HepG2 (cell line): ENCODE data around the gene NRGN. TPM values are rescaled to one million over a fixed set of nuclear protein-coding genes. Genes with fewer than 3 reads are reported as not detected.

Source experiments
- CENPT ChIP-seq: sonication (generic); formaldehyde crosslinking; IDR thresholded peaks from 2 replicates; pipeline ENCODE4 v1.8.0; 2022; ENCODE audit warnings: low read depth, mild to moderate bottlenecking, moderate library complexity, missing genetic modification reagents
- KMT2A ChIP-seq: sonication (generic); formaldehyde crosslinking; IDR thresholded peaks from 2 replicates; pipeline ENCODE4 v1.4.0; 2020; ENCODE audit warnings: missing genetic modification reagents
- NCOA2 ChIP-seq: sonication (generic); formaldehyde crosslinking; IDR thresholded peaks from 2 replicates; pipeline ENCODE4 v1.8.0; 2022; ENCODE audit warnings: inconsistent platforms
- SAP130 ChIP-seq: IDR thresholded peaks from 2 replicates; pipeline ENCODE4 v1.6.1; 2016; ENCODE audit warnings: low read depth
- SP5 ChIP-seq: IDR thresholded peaks from 2 replicates; pipeline ENCODE4 v1.6.1; 2016; ENCODE audit warnings: low read depth, borderline replicate concordance
- ZNF124 ChIP-seq: sonication (generic); formaldehyde crosslinking; IDR thresholded peaks from 2 replicates; pipeline ENCODE4 v1.4.0; 2020; ENCODE audit warnings: missing genetic modification reagents
- ZNF225 ChIP-seq: sonication (generic); formaldehyde crosslinking; IDR thresholded peaks from 2 replicates; pipeline ENCODE4 v1.4.0; 2020; ENCODE audit warnings: mild to moderate bottlenecking, missing genetic modification reagents
- ZNF251 ChIP-seq: sonication (generic); formaldehyde crosslinking; IDR thresholded peaks from 2 replicates; pipeline ENCODE4 v1.9.0; 2021; ENCODE audit warnings: mild to moderate bottlenecking, missing genetic modification reagents
- ZNF292 ChIP-seq: sonication (generic); formaldehyde crosslinking; IDR thresholded peaks from 2 replicates; pipeline ENCODE4 v1.8.1; 2022; ENCODE audit warnings: mild to moderate bottlenecking, low read depth, missing genetic modification reagents, borderline replicate concordance
- ZNF34 ChIP-seq: sonication (generic); formaldehyde crosslinking; IDR thresholded peaks from 2 replicates; pipeline ENCODE4 v1.4.0; 2020; ENCODE audit warnings: mild to moderate bottlenecking, missing genetic modification reagents, borderline replicate concordance
- ZNF382 ChIP-seq: sonication (generic); formaldehyde crosslinking; IDR thresholded peaks from 2 replicates; pipeline ENCODE4 v1.5.0; 2020; ENCODE audit warnings: missing genetic modification reagents, mild to moderate bottlenecking, borderline replicate concordance
- ZNF430 ChIP-seq: sonication (generic); formaldehyde crosslinking; IDR thresholded peaks from 2 replicates; pipeline ENCODE4 v1.9.0; 2021; ENCODE audit warnings: mild to moderate bottlenecking, missing genetic modification reagents
- ZNF543 ChIP-seq: sonication (generic); formaldehyde crosslinking; IDR thresholded peaks from 2 replicates; pipeline ENCODE4 v1.4.0; 2020; ENCODE audit warnings: mild to moderate bottlenecking, missing genetic modification reagents
- ZNF562 ChIP-seq: sonication (generic); formaldehyde crosslinking; IDR thresholded peaks from 2 replicates; pipeline ENCODE4 v1.8.0; 2022; ENCODE audit warnings: missing genetic modification reagents, borderline replicate concordance
- ZNF768 ChIP-seq: sonication (generic); formaldehyde crosslinking; IDR thresholded peaks from 2 replicates; pipeline ENCODE4 v1.4.0; 2020; ENCODE audit warnings: missing genetic modification reagents
- ZNF775 ChIP-seq: sonication (generic); formaldehyde crosslinking; IDR thresholded peaks from 2 replicates; pipeline ENCODE4 v1.4.0; 2020; ENCODE audit warnings: missing genetic modification reagents, mild to moderate bottlenecking, moderate library complexity, borderline replicate concordance
- polyA plus RNA-seq, 8 experiments: library from polyadenylated mRNA; depleted of rRNA in 3 of 8; stranded (reverse) in 7 of 8; unstranded in 1 of 8; fragments of >200 nt; fragmentation: Illumina TruSeq in 4 of 8; extraction: Trizol in 4 of 8; gene quantifications; 2 replicates each; pipeline versions ENCODE4 v1.2.1 to v1.2.3, GENCODE V29; 2011 to 2016; ENCODE audit warnings: low read depth in 4 of 8, missing spikeins in 1 of 8, mixed read lengths in 1 of 8; ENCODE audit not compliant: insufficient read depth in 1 of 8
- total RNA-seq, 5 experiments: library from RNA; depleted of rRNA; stranded (reverse); fragments of >200 nt; fragmentation: Illumina TruSeq; extraction: Trizol; gene quantifications; 2 replicates each; pipeline ENCODE4 v1.2.3, GENCODE V29; 2016; ENCODE audit warnings: low read depth in 1 of 5
- TF ChIP-seq, protein P1 (sequence below): IDR thresholded peaks from 2 replicates; pipeline ENCODE4 v1.6.1; 2012; ENCODE audit warnings: inconsistent platforms
- TF ChIP-seq, protein P2 (sequence below): sonication (generic); formaldehyde crosslinking; IDR thresholded peaks from 2 replicates; pipeline ENCODE4 v1.8.0; 2022; ENCODE audit warnings: missing genetic modification reagents, mild to moderate bottlenecking, inconsistent platforms, borderline replicate concordance
- TF ChIP-seq, protein P3 (sequence below): sonication (generic); formaldehyde crosslinking; IDR thresholded peaks from 2 replicates; pipeline ENCODE4 v1.8.0; 2022; ENCODE audit warnings: mild to moderate bottlenecking, missing genetic modification reagents, moderate library complexity
- TF ChIP-seq, protein P4 (sequence below): sonication (generic); formaldehyde crosslinking; IDR thresholded peaks from 2 replicates; pipeline ENCODE4 v1.5.0; 2020; ENCODE audit warnings: mild to moderate bottlenecking, missing genetic modification reagents, moderate library complexity
- TF ChIP-seq, protein P5 (sequence below): sonication (generic); formaldehyde crosslinking; IDR thresholded peaks from 2 replicates; pipeline ENCODE4 v1.8.0; 2022; ENCODE audit warnings: mild to moderate bottlenecking, missing genetic modification reagents, moderate library complexity
- TF ChIP-seq, protein P6 (sequence below): sonication (generic); formaldehyde crosslinking; conservative IDR thresholded peaks from 2 replicates; pipeline ENCODE4 v1.8.0; 2022; ENCODE audit warnings: low read depth, missing genetic modification reagents

The NRGN gene
- total and polyA plus RNA-seq, 2 of the 13 experiments (the other 11 are each of a cell fraction or from before 2014, with no cell fraction given) = 0.22 TPM; not detected in 1

DNA sequence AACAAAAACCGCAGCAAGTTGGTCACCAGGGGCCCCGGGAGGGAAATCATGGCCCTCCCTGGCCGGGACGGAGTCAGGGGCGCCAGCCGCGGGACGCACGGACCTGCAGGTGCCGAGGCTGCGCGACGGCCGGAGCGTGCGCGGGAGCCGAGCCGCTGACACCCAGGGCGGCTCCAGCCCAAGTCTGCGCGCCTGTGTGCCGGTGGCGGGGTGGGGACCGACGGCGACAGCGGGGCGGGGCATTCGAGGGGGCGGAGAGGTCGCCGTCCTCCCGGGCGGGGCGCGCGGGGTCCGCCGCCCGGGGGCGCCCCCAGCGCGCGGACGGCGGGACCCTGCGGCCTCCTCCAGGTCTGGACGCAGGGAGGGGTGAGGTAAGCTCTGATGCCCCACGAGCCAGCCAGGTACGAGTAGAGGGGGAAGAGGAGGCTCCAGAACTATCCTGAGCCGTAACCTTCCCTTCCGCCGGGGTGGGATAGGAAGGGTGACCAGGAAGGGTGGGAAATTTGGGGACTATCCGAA, 22.4 kb downstream of the NRGN start, which contains the start of gene ESAM (continued):
- TF ChIP-seq, protein P1, sequence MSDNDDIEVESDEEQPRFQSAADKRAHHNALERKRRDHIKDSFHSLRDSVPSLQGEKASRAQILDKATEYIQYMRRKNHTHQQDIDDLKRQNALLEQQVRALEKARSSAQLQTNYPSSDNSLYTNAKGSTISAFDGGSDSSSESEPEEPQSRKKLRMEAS = peak; percentile 20; the same call in 1 of the 2 replicates
- TF ChIP-seq KMT2A (CRISPR knock-in tag) = no peak
- TF ChIP-seq SAP130 (CRISPR knock-in tag) = 0 out of 2 replicates have a peak, but pooled peaks have one; percentile 32
- TF ChIP-seq ZNF562 (CRISPR knock-in tag) = no peak
- no peak for TF ChIP-seq CENPT (CRISPR knock-in tag)
- no peak for TF ChIP-seq ZNF382 (CRISPR knock-in tag)
- TF ChIP-seq ZNF124 = no peak
- TF ChIP-seq, protein P2, sequence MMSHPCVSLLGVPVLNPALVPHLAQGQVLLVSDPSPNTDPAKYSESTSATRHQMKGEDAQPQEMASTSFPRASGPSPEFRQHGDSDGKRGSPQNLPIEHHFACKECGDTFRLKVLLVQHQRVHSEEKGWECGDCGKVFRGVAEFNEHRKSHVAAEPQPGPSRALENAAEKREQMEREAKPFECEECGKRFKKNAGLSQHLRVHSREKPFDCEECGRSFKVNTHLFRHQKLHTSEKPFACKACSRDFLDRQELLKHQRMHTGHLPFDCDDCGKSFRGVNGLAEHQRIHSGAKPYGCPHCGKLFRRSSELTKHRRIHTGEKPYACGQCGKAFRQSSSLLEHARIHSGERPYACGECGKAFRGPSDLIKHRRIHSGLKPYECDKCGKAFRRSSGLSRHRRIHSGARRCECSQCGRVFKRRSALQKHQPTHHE = no peak
- no peak for TF ChIP-seq ZNF775 (CRISPR knock-in tag)
- TF ChIP-seq, protein P3, sequence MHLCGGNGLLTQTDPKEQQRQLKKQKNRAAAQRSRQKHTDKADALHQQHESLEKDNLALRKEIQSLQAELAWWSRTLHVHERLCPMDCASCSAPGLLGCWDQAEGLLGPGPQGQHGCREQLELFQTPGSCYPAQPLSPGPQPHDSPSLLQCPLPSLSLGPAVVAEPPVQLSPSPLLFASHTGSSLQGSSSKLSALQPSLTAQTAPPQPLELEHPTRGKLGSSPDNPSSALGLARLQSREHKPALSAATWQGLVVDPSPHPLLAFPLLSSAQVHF = no peak
- no peak for TF ChIP-seq ZNF543
- TF ChIP-seq NCOA2 (CRISPR knock-in tag) = no peak
- TF ChIP-seq, protein P4, sequence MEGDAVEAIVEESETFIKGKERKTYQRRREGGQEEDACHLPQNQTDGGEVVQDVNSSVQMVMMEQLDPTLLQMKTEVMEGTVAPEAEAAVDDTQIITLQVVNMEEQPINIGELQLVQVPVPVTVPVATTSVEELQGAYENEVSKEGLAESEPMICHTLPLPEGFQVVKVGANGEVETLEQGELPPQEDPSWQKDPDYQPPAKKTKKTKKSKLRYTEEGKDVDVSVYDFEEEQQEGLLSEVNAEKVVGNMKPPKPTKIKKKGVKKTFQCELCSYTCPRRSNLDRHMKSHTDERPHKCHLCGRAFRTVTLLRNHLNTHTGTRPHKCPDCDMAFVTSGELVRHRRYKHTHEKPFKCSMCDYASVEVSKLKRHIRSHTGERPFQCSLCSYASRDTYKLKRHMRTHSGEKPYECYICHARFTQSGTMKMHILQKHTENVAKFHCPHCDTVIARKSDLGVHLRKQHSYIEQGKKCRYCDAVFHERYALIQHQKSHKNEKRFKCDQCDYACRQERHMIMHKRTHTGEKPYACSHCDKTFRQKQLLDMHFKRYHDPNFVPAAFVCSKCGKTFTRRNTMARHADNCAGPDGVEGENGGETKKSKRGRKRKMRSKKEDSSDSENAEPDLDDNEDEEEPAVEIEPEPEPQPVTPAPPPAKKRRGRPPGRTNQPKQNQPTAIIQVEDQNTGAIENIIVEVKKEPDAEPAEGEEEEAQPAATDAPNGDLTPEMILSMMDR (CRISPR knock-in tag) = no peak
- no peak for TF ChIP-seq ZNF768 (CRISPR knock-in tag)
- TF ChIP-seq ZNF430 (CRISPR knock-in tag) = 0 out of 2 replicates have a peak, but pooled peaks have one; percentile 16
- TF ChIP-seq ZNF225 (CRISPR knock-in tag) = no peak
- TF ChIP-seq, protein P5, sequence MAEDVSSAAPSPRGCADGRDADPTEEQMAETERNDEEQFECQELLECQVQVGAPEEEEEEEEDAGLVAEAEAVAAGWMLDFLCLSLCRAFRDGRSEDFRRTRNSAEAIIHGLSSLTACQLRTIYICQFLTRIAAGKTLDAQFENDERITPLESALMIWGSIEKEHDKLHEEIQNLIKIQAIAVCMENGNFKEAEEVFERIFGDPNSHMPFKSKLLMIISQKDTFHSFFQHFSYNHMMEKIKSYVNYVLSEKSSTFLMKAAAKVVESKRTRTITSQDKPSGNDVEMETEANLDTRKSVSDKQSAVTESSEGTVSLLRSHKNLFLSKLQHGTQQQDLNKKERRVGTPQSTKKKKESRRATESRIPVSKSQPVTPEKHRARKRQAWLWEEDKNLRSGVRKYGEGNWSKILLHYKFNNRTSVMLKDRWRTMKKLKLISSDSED (CRISPR knock-in tag) = no peak
- TF ChIP-seq, protein P6, sequence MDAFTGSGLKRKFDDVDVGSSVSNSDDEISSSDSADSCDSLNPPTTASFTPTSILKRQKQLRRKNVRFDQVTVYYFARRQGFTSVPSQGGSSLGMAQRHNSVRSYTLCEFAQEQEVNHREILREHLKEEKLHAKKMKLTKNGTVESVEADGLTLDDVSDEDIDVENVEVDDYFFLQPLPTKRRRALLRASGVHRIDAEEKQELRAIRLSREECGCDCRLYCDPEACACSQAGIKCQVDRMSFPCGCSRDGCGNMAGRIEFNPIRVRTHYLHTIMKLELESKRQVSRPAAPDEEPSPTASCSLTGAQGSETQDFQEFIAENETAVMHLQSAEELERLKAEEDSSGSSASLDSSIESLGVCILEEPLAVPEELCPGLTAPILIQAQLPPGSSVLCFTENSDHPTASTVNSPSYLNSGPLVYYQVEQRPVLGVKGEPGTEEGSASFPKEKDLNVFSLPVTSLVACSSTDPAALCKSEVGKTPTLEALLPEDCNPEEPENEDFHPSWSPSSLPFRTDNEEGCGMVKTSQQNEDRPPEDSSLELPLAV = no peak
- TF ChIP-seq ZNF292 (CRISPR knock-in tag) = no peak
- TF ChIP-seq ZNF34 = no peak
- peak; percentile 47 for TF ChIP-seq SP5 (CRISPR knock-in tag)
- TF ChIP-seq ZNF251 (CRISPR knock-in tag) = no peak
